Activated CD8-positive, alpha-beta memory T cell treated with anti-CD3 and anti-CD28 coated beads, Interleukin-2, amount 10 ng/mL, durations not matched to agents 7 days and 5 days (primary cell): ENCODE results near the gene PLEKHA7. TPM values are rescaled to one million over a fixed set of nuclear protein-coding genes. Genes with fewer than 3 reads are reported as not detected.

Experiments
- ATAC-seq: fragments of 150-1000 bp; cut with Tn5 transposase; one replicate; pipeline ENCODE4 v1.10.0; 2021; ENCODE audit warnings: moderate library complexity
- CTCF ChIA-PET: fragments of 350-600 bp; sonication (Branson Sonifier 250); formaldehyde crosslinking; loops from one replicate; lab custom pipeline; 2021; ENCODE audit warnings: antibody characterized with exemption; lab: Charles Lee
- DNase-seq: peaks from one replicate; pipeline ENCODE4 v3.0.0-alpha.2; 2020
- H3K27ac Mint-ChIP-seq: one replicate; pipeline ENCODE4 v1.8.0; 2021; ENCODE audit warnings: mild to moderate bottlenecking, mixed read lengths
- H3K27me3 Mint-ChIP-seq: one replicate; pipeline ENCODE4 v1.8.0; 2021; ENCODE audit warnings: mixed read lengths
- H3K36me3 Mint-ChIP-seq: one replicate; pipeline ENCODE4 v1.8.0; 2021; ENCODE audit warnings: mild to moderate bottlenecking, mixed read lengths
- H3K4me1 Mint-ChIP-seq: one replicate; pipeline ENCODE4 v1.8.0; 2021; ENCODE audit warnings: mixed read lengths
- H3K4me3 Mint-ChIP-seq: one replicate; pipeline ENCODE4 v1.8.0; 2021; ENCODE audit warnings: mild to moderate bottlenecking, moderate library complexity, mixed read lengths
- H3K9me3 Mint-ChIP-seq: one replicate; pipeline ENCODE4 v1.8.0; 2022; ENCODE audit warnings: low read depth, mixed read lengths
- total RNA-seq, 2 experiments: library from RNA; stranded (reverse); gene quantifications; one replicate each; pipeline ENCODE4 v1.2.3, GENCODE V29; 2021

Gene PLEKHA7
- total RNA-seq, 2 experiments from 2014 or later = 1.1 to 9.7 TPM

- Mint-ChIP-seq H3K27ac (no peak overlapping the region), H3K36me3 (no peaks in the 10 kb centered on the region), H3K4me3 (no peak overlapping the region), H3K9me3 (no peaks in the 10 kb centered on the region), H3K27me3 (peaks cover 4% of the 10 kb centered on the region), H3K4me1 (peaks cover 4% of the 10 kb centered on the region)
- ATAC-seq (no peak), DNase-seq (no peak)
- CTCF ChIA-PET = interaction anchor here (0.5 to 2.1 kb wide), 3 partner anchors 9 to 25 kb away, joined by 3 to 12 read pairs (median 3); no protein-coding TSS in a partner anchor
Observed at GRCh38 chr11:16811136-16812020, 202.8 kb downstream of the PLEKHA7 start.

GRCh38 chr11:16809886-16810668 lies 204.1 kb downstream of the PLEKHA7 start:
- Mint-ChIP-seq H3K36me3 (no peaks in the 10 kb centered on the region), H3K27me3 (peaks cover 8% of the 10 kb centered on the region), H3K4me3 (no peak overlapping the region), H3K4me1 (peaks cover 4% of the 10 kb centered on the region), H3K9me3 (no peaks in the 10 kb centered on the region), H3K27ac (no peak overlapping the region)
- CTCF ChIA-PET = interaction anchor here (0.6 to 2.1 kb wide), 2 partner anchors 10 to 138 kb away, joined by 3 to 12 read pairs; no protein-coding TSS in a partner anchor
- ATAC-seq (no peak), DNase-seq (no peak)

- ATAC-seq (no peak), DNase-seq (no peak)
- H3K9me3 Mint-ChIP-seq = no peaks in the 10 kb centered on the region
- H3K27me3 Mint-ChIP-seq = peaks cover 3% of the 10 kb centered on the region
- CTCF ChIA-PET = interaction anchor here (1.4 kb wide), 1 partner anchor 21 kb away, joined by 3 read pairs; no protein-coding TSS in a partner anchor
- no peak overlapping the region for H3K4me3 Mint-ChIP-seq
- no peaks in the 10 kb centered on the region for H3K36me3 Mint-ChIP-seq
- peaks cover 4% of the 10 kb centered on the region for H3K4me1 Mint-ChIP-seq
- H3K27ac Mint-ChIP-seq = no peak overlapping the region
Observed at GRCh38 chr11:16807306-16807705, 206.9 kb downstream of the PLEKHA7 start.

GRCh38 chr11:16806791-16807190 lies 207.4 kb downstream of the PLEKHA7 start:
- ATAC-seq (no peak), DNase-seq (no peak)
- H3K4me3 Mint-ChIP-seq = no peak overlapping the region
- H3K4me1 Mint-ChIP-seq = peaks cover 4% of the 10 kb centered on the region
- H3K27ac Mint-ChIP-seq = no peak overlapping the region
- CTCF ChIA-PET = interaction anchor here (1.4 kb wide), 1 partner anchor 21 kb away, joined by 3 read pairs; no protein-coding TSS in a partner anchor
- H3K27me3 Mint-ChIP-seq = peaks cover 3% of the 10 kb centered on the region
- no peaks in the 10 kb centered on the region for H3K9me3 Mint-ChIP-seq
- no peaks in the 10 kb centered on the region for H3K36me3 Mint-ChIP-seq

GRCh38 chr11:16805938-16806337 lies 208.3 kb downstream of the PLEKHA7 start:
- Mint-ChIP-seq H3K27me3 (peaks cover 3% of the 10 kb centered on the region), H3K9me3 (no peaks in the 10 kb centered on the region), H3K4me1 (peaks cover 4% of the 10 kb centered on the region), H3K27ac (no peak overlapping the region), H3K4me3 (no peak overlapping the region), H3K36me3 (no peaks in the 10 kb centered on the region)
- no peak for DNase-seq
- CTCF ChIA-PET = no interaction called here
- ATAC-seq = no peak

- H3K27ac Mint-ChIP-seq = no peak overlapping the region
- DNase-seq (no peak), ATAC-seq (no peak)
- H3K4me1 Mint-ChIP-seq = peaks cover 9% of the 10 kb centered on the region
- CTCF ChIA-PET = no interaction called here
- no peak overlapping the region for H3K4me3 Mint-ChIP-seq
- no peaks in the 10 kb centered on the region for H3K9me3 Mint-ChIP-seq
- no peaks in the 10 kb centered on the region for H3K36me3 Mint-ChIP-seq
- H3K27me3 Mint-ChIP-seq = peaks cover 3% of the 10 kb centered on the region
Observed at GRCh38 chr11:16804104-16804947, 209.9 kb downstream of the PLEKHA7 start.

GRCh38 chr11:16801288-16801980 lies 212.8 kb downstream of the PLEKHA7 start:
- H3K9me3 Mint-ChIP-seq = no peaks in the 10 kb centered on the region
- H3K27me3 Mint-ChIP-seq = peaks cover 3% of the 10 kb centered on the region
- H3K4me3 Mint-ChIP-seq = no peak overlapping the region
- no peak for DNase-seq
- CTCF ChIA-PET = interaction anchor here (0.9 to 1.7 kb wide), 4 partner anchors 13 to 19 kb away, joined by 4 to 5 read pairs (median 4); no protein-coding TSS in a partner anchor
- no peak for ATAC-seq
- no peaks in the 10 kb centered on the region for H3K36me3 Mint-ChIP-seq
- H3K27ac Mint-ChIP-seq = no peak overlapping the region
- peaks cover 5% of the 10 kb centered on the region for H3K4me1 Mint-ChIP-seq

GRCh38 chr11:16800382-16800781 lies 213.8 kb downstream of the PLEKHA7 start:
- CTCF ChIA-PET = interaction anchor here (1.7 kb wide), 1 partner anchor 17 kb away, joined by 4 read pairs; no protein-coding TSS in a partner anchor
- Mint-ChIP-seq H3K27ac (no peak overlapping the region), H3K27me3 (no peaks in the 10 kb centered on the region), H3K4me3 (no peak overlapping the region), H3K36me3 (no peaks in the 10 kb centered on the region), H3K4me1 (peaks cover 5% of the 10 kb centered on the region), H3K9me3 (no peaks in the 10 kb centered on the region)
- DNase-seq (no peak), ATAC-seq (no peak)

GRCh38 chr11:16799890-16800289 lies 214.3 kb downstream of the PLEKHA7 start:
- Mint-ChIP-seq H3K9me3 (no peaks in the 10 kb centered on the region), H3K4me1 (peaks cover 5% of the 10 kb centered on the region), H3K4me3 (no peak overlapping the region), H3K27ac (no peak overlapping the region), H3K36me3 (no peaks in the 10 kb centered on the region), H3K27me3 (no peaks in the 10 kb centered on the region)
- no peak for DNase-seq
- ATAC-seq = no peak
- CTCF ChIA-PET = no interaction called here

- DNase-seq (no peak), ATAC-seq (no peak)
- H3K4me3 Mint-ChIP-seq = no peak overlapping the region
- no peaks in the 10 kb centered on the region for H3K9me3 Mint-ChIP-seq
- H3K27me3 Mint-ChIP-seq = no peaks in the 10 kb centered on the region
- H3K36me3 Mint-ChIP-seq = no peaks in the 10 kb centered on the region
- CTCF ChIA-PET = no interaction called here
- H3K27ac Mint-ChIP-seq = no peak overlapping the region
- H3K4me1 Mint-ChIP-seq = peaks cover 5% of the 10 kb centered on the region
Observed at GRCh38 chr11:16799221-16799620, 215.0 kb downstream of the PLEKHA7 start.

GRCh38 chr11:16797776-16798175 lies 216.4 kb downstream of the PLEKHA7 start:
- CTCF ChIA-PET = interaction anchor here (1.8 kb wide), 1 partner anchor 11 kb away, joined by 7 read pairs; no protein-coding TSS in a partner anchor
- Mint-ChIP-seq H3K27ac (no peak overlapping the region), H3K4me3 (no peak overlapping the region), H3K9me3 (no peaks in the 10 kb centered on the region), H3K27me3 (no peaks in the 10 kb centered on the region), H3K4me1 (peaks cover 5% of the 10 kb centered on the region), H3K36me3 (no peaks in the 10 kb centered on the region)
- ATAC-seq (no peak), DNase-seq (no peak)

GRCh38 chr11:16796311-16796710 lies 217.9 kb downstream of the PLEKHA7 start:
- H3K9me3 Mint-ChIP-seq = no peaks in the 10 kb centered on the region
- H3K27ac Mint-ChIP-seq = no peak overlapping the region
- CTCF ChIA-PET = interaction anchor here (1.0 to 1.8 kb wide), 2 partner anchors 9 to 11 kb away, joined by 4 to 7 read pairs; no protein-coding TSS in a partner anchor
- H3K36me3 Mint-ChIP-seq = no peaks in the 10 kb centered on the region
- H3K4me1 Mint-ChIP-seq = peaks cover 13% of the 10 kb centered on the region
- DNase-seq (no peak), ATAC-seq (no peak)
- no peak overlapping the region for H3K4me3 Mint-ChIP-seq
- H3K27me3 Mint-ChIP-seq = peaks cover 2% of the 10 kb centered on the region
